Breast epithelium (tissue), 4 donors: ENCODE results near the gene CCDC137. TPM values are rescaled to one million over a fixed set of nuclear protein-coding genes. Genes with fewer than 3 reads are reported as not detected.
A peak's percentile ranks its signal among the peaks of the same experiment; 100 is the strongest.

Experiments used
- DNase-seq, 2 donors: peaks; one replicate each; pipeline ENCODE4 v3.0.0-alpha.2; 2019; ENCODE audit warnings: low spot score in 2 of 2
- H3K27ac ChIP-seq, 2 donors: fragments of 200-600 bp; sonication (generic) in 1 of 2; one replicate each; pipeline ENCODE4 v1.5.1; 2016 to 2019; ENCODE audit warnings: mild to moderate bottlenecking in 1 of 2
- H3K27me3 ChIP-seq, 2 donors: fragments of 200-600 bp; sonication (generic) in 1 of 2; one replicate each; pipeline versions ENCODE4 v1.5.1 to v1.6.0; 2017 to 2019; ENCODE audit warnings: control low read depth in 1 of 2, mild to moderate bottlenecking in 1 of 2
- H3K36me3 ChIP-seq: fragments of 200-600 bp; one replicate; pipeline ENCODE4 v1.5.1; 2019
- H3K4me1 ChIP-seq, 2 donors: fragments of 200-600 bp; sonication (generic); one replicate each; pipeline ENCODE4 v1.5.1; 2016 to 2019; ENCODE audit warnings: control low read depth in 1 of 2
- H3K4me3 ChIP-seq, 3 donors: fragments of 200-600 bp; sonication (generic); 1 replicate in 2 of 3; 2 replicates in 1 of 3; pipeline ENCODE4 v1.5.1; 2016 to 2019; ENCODE audit warnings: mild to moderate bottlenecking in 3 of 3, moderate library complexity in 2 of 3
- H3K9me3 ChIP-seq, 2 donors: fragments of 200-600 bp; sonication (generic) in 1 of 2; one replicate each; pipeline ENCODE4 v1.5.1; 2016 to 2019; ENCODE audit warnings: control low read depth in 1 of 2
- POLR2A ChIP-seq: fragments of 450-650 bp; IDR thresholded peaks from one replicate; pipeline ENCODE4 v1.6.1; 2016; ENCODE audit warnings: antibody characterized with exemption, mild to moderate bottlenecking, moderate library complexity
- POLR2AphosphoS5 ChIP-seq, 3 donors: sonication (generic); formaldehyde crosslinking; IDR thresholded peaks; one replicate each; pipeline ENCODE4 v1.6.1; 2017; ENCODE audit warnings: antibody characterized with exemption in 3 of 3
- intact Hi-C: fragments of 100-400 bp; cut with DNase I; formaldehyde crosslinking; loops from one replicate; pipeline ENCODE4 v1.15.1; 2023; ENCODE audit warnings: low total_unique reads
- total RNA-seq, 3 donors: library from RNA; depleted of rRNA; stranded (reverse); fragments of >200 nt; gene quantifications; one replicate each; pipeline ENCODE4 v1.1.0, GENCODE V29; 2016
- TF ChIP-seq, protein P1 (sequence below), 3 donors: fragments of 450-650 bp; IDR thresholded peaks; one replicate each; pipeline ENCODE4 v1.5.1; 2016 to 2017; ENCODE audit warnings: antibody characterized with exemption in 3 of 3, mild to moderate bottlenecking in 3 of 3, moderate library complexity in 3 of 3

The CCDC137 gene
- total RNA-seq, 3 donors from 2014 or later = 8.6 to 14.4 (median 11.6) TPM

DNA sequence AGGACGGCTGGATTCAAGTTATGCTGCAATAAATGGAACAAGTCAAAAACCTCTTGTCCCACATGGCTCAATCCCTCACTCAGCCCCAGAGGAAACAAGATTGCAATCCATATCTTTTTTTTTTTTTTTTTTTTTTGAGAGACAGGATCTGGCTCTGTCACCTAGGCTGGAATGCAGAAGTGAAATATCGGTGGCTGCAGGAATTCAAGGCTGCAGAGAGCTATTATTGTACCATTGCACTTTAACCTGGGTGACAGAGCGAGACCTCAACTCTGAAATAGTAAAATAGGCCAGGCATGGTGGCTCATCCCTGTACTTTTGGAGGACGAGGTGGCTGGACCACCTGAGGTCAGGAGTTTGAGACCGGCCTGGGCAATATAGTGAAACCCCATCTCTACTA is 7.5 kb upstream of the CCDC137 start:
- TF ChIP-seq, protein P1, sequence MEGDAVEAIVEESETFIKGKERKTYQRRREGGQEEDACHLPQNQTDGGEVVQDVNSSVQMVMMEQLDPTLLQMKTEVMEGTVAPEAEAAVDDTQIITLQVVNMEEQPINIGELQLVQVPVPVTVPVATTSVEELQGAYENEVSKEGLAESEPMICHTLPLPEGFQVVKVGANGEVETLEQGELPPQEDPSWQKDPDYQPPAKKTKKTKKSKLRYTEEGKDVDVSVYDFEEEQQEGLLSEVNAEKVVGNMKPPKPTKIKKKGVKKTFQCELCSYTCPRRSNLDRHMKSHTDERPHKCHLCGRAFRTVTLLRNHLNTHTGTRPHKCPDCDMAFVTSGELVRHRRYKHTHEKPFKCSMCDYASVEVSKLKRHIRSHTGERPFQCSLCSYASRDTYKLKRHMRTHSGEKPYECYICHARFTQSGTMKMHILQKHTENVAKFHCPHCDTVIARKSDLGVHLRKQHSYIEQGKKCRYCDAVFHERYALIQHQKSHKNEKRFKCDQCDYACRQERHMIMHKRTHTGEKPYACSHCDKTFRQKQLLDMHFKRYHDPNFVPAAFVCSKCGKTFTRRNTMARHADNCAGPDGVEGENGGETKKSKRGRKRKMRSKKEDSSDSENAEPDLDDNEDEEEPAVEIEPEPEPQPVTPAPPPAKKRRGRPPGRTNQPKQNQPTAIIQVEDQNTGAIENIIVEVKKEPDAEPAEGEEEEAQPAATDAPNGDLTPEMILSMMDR (IDR thresholded peaks at IDR 0.05) = no peak
- no peak for TF ChIP-seq POLR2A
- no peak for TF ChIP-seq POLR2AphosphoS5 (IDR thresholded peaks at IDR 0.05)
- no peaks in the 10 kb centered on the region for H3K9me3 ChIP-seq
- DNase-seq = no peak
- no peaks in the 10 kb centered on the region for H3K36me3 ChIP-seq
- intact Hi-C loops = no loop called here
- H3K27me3 ChIP-seq = peaks cover 0 to 5% of the 10 kb centered on the region in 2 donors
- H3K4me3 ChIP-seq = peak overlapping the region in 1 of 3 donors; percentile 1
- H3K4me1 ChIP-seq = no peaks in the 10 kb centered on the region
- peak overlapping the region; percentile 49 to 90 for H3K27ac ChIP-seq

DNA sequence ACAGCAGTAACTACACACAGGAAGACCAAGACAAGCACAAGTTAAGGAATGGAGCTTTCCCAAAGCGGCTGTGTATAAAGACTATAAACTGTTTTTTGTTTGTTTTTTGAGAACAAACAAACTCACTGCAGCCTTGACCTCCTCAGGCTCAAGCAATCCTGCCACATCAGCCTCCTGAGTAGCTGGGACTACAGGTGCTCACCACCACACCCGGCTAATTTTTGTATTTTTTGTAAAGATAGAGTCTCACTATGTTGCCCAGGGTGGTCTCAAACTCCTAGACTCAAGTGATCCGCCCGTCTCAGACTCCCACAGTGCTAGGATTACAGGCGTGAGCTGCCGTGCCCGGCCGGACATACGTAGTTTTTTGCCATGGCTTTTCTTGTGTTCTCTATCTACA is 6.1 kb upstream of the CCDC137 start:
- TF ChIP-seq, protein P1 (IDR thresholded peaks at IDR 0.05) = no peak
- TF ChIP-seq POLR2AphosphoS5 (IDR thresholded peaks at IDR 0.05) (no peak), POLR2A (no peak)
- Histone ChIP-seq H3K36me3 (no peaks in the 10 kb centered on the region), H3K9me3 (no peaks in the 10 kb centered on the region), H3K27me3 (peaks cover 0 to 3% of the 10 kb centered on the region in 2 donors), H3K4me1 (peaks cover 0 to 3% of the 10 kb centered on the region in 2 donors), H3K4me3 (no peak overlapping the region), H3K27ac (peak overlapping the region; percentile 86 to 90)
- no peak for DNase-seq
- intact Hi-C loops = no loop called here

DNA sequence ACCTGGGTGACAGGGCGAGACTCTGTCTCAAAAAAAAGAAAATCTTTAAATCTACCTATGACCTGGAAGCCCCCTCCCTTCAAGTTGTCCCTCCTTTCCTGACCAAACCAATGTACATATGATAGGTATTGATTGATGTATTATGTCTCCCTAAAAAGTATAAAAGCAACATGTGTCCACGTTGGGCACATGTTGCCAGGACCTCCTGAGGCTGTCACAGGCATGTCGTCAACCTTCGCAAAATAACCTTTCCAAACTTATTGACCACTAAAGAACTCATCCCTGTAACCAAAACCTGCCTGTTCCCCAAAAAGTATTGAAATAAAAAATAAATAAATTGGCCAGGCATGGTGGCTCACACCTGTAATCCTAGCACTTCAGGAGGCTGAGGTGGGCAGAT is 4.5 kb upstream of the CCDC137 start:
- Histone ChIP-seq H3K27ac (no peak overlapping the region), H3K4me1 (peaks cover 0 to 7% of the 10 kb centered on the region in 2 donors), H3K27me3 (no peaks in the 10 kb centered on the region), H3K4me3 (no peak overlapping the region), H3K9me3 (no peaks in the 10 kb centered on the region), H3K36me3 (no peaks in the 10 kb centered on the region)
- intact Hi-C loops = no loop called here
- DNase-seq = no peak
- no peak for TF ChIP-seq POLR2A
- TF ChIP-seq, protein P1 (IDR thresholded peaks at IDR 0.05) = no peak
- no peak for TF ChIP-seq POLR2AphosphoS5 (IDR thresholded peaks at IDR 0.05)

- H3K4me3 ChIP-seq = no peak overlapping the region
- H3K4me1 ChIP-seq = peaks cover 0 to 13% of the 10 kb centered on the region in 2 donors
- TF ChIP-seq POLR2A = no peak
- TF ChIP-seq, protein P1 (IDR thresholded peaks at IDR 0.05) = no peak
- no peak for TF ChIP-seq POLR2AphosphoS5 (IDR thresholded peaks at IDR 0.05)
- no peaks in the 10 kb centered on the region for H3K36me3 ChIP-seq
- no peaks in the 10 kb centered on the region for H3K27me3 ChIP-seq
- DNase-seq = no peak
- intact Hi-C loops = no loop called here
- H3K9me3 ChIP-seq = no peaks in the 10 kb centered on the region
- H3K27ac ChIP-seq = no peak overlapping the region
These were observed 2.5 kb upstream of the CCDC137 start for GRCh38 chr17:81664051-81664470.

- peak overlapping the region; percentile 91 to 93 for H3K27ac ChIP-seq
- no peaks in the 10 kb centered on the region for H3K27me3 ChIP-seq
- no peaks in the 10 kb centered on the region for H3K36me3 ChIP-seq
- H3K4me1 ChIP-seq = peaks cover 0 to 13% of the 10 kb centered on the region in 2 donors
- peak overlapping the region; percentile 78 to 99 (median 98) for H3K4me3 ChIP-seq
- no peak for TF ChIP-seq POLR2A
- TF ChIP-seq, protein P1 (IDR thresholded peaks at IDR 0.05) = no peak
- no peak for TF ChIP-seq POLR2AphosphoS5 (IDR thresholded peaks at IDR 0.05)
- intact Hi-C loops = no loop called here
- DNase-seq = no peak
- no peaks in the 10 kb centered on the region for H3K9me3 ChIP-seq
These were observed 1.1 kb upstream of the CCDC137 start for GRCh38 chr17:81665205-81666091.
